ENCODE measurements around the gene OPTC.

DNA sequence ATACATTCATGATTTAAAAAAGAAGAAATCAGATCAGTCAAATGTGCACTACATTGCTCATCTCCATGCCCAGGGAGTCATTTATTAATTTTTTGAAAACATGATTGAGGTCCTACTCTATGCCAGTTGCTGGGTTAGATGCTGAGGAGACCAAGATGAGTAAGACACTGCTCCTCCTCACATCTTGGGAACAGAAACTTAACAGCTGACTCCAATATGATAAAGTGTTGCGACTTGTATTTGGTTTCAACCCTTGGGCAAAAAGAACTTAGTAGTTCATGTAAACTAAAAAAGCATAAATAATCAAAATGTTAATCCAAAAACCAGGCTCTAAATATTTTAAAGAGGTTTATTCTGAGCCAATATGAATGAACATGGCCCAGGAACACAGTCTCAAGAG is 56.9 kb downstream of the OPTC start:
- TF ChIP-seq, protein P1, sequence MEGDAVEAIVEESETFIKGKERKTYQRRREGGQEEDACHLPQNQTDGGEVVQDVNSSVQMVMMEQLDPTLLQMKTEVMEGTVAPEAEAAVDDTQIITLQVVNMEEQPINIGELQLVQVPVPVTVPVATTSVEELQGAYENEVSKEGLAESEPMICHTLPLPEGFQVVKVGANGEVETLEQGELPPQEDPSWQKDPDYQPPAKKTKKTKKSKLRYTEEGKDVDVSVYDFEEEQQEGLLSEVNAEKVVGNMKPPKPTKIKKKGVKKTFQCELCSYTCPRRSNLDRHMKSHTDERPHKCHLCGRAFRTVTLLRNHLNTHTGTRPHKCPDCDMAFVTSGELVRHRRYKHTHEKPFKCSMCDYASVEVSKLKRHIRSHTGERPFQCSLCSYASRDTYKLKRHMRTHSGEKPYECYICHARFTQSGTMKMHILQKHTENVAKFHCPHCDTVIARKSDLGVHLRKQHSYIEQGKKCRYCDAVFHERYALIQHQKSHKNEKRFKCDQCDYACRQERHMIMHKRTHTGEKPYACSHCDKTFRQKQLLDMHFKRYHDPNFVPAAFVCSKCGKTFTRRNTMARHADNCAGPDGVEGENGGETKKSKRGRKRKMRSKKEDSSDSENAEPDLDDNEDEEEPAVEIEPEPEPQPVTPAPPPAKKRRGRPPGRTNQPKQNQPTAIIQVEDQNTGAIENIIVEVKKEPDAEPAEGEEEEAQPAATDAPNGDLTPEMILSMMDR (IDR thresholded peaks at IDR 0.05) = no peak
- TF ChIP-seq EP300 (IDR thresholded peaks at IDR 0.05) (no peak), POLR2A (IDR thresholded peaks at IDR 0.05) (no peak)

Measured in ovary (tissue), 3 donors.